Hepatocyte (in vitro differentiated cells): Measurements from ENCODE around the gene BPIFB6. TPM values are rescaled to one million over a fixed set of nuclear protein-coding genes. Genes with fewer than 3 reads are reported as not detected.

Source experiments
- DNase-seq: peaks from one replicate; pipeline ENCODE4 v3.0.0-alpha.2; 2016; ENCODE audit warnings: low spot score
- H2AFZ ChIP-seq: fragments of 200-600 bp; sonication (generic); 2 replicates; pipeline ENCODE4 v1.6.0; 2016; ENCODE audit warnings: antibody characterized with exemption, mild to moderate bottlenecking
- H3K27ac ChIP-seq: fragments of 200-600 bp; sonication (generic); 2 replicates; pipeline ENCODE4 v1.5.1; 2016; ENCODE audit warnings: mild to moderate bottlenecking
- H3K27me3 ChIP-seq: fragments of 200-600 bp; sonication (generic); 2 replicates; pipeline ENCODE4 v1.6.1; 2016
- H3K36me3 ChIP-seq: fragments of 200-600 bp; sonication (generic); replicated peaks from 2 replicates; pipeline ENCODE4 v1.5.1; 2016; ENCODE audit warnings: low read depth; ENCODE audit not compliant: insufficient read depth
- H3K4me1 ChIP-seq: fragments of 200-600 bp; sonication (generic); 2 replicates; pipeline ENCODE4 v1.5.1; 2016; ENCODE audit warnings: mild to moderate bottlenecking, moderate library complexity; ENCODE audit not compliant: insufficient read depth
- H3K4me2 ChIP-seq: fragments of 200-600 bp; sonication (generic); 2 replicates; pipeline ENCODE4 v1.6.0; 2016
- H3K4me3 ChIP-seq: fragments of 200-600 bp; sonication (generic); 2 replicates; pipeline ENCODE4 v1.5.1; 2016; ENCODE audit warnings: mild to moderate bottlenecking
- H3K79me2 ChIP-seq: fragments of 200-600 bp; sonication (generic); 2 replicates; pipeline ENCODE4 v1.6.0; 2017; ENCODE audit warnings: mild to moderate bottlenecking
- H3K9me2 ChIP-seq: fragments of 200-600 bp; sonication (generic); replicated peaks from 2 replicates; pipeline ENCODE4 v1.6.0; 2017; ENCODE audit warnings: mild to moderate bottlenecking; ENCODE audit not compliant: insufficient read depth
- H3K9me3 ChIP-seq: fragments of 200-600 bp; sonication (generic); 2 replicates; pipeline ENCODE4 v1.5.1; 2016; ENCODE audit warnings: low read depth, mild to moderate bottlenecking
- H4K20me1 ChIP-seq: fragments of 200-600 bp; sonication (generic); 2 replicates; pipeline ENCODE4 v1.6.0; 2016; ENCODE audit warnings: mild to moderate bottlenecking; ENCODE audit not compliant: insufficient read depth, poor library complexity, severe bottlenecking
- EZH2 ChIP-seq: fragments of 200-600 bp; sonication (generic); IDR thresholded peaks from 2 replicates; pipeline ENCODE4 v1.6.1; 2016; ENCODE audit warnings: antibody characterized with exemption, mild to moderate bottlenecking, borderline replicate concordance
- EZH2phosphoT487 ChIP-seq: fragments of 200-600 bp; sonication (generic); IDR thresholded peaks from one replicate; pipeline ENCODE4 v1.6.1; 2018; ENCODE audit warnings: antibody characterized with exemption, mild to moderate bottlenecking, low read depth, moderate library complexity; ENCODE audit not compliant: unreplicated experiment, severe bottlenecking
- WGBS: methylation state at CpG from one replicate; pipeline ENCODE4 v1.1.6; 2016; ENCODE audit warnings: low lambda C conversion rate; ENCODE audit errors: missing lambda C conversion rate; 5-methylcytosine and 5-hydroxymethylcytosine counted together
- polyA plus RNA-seq: library from polyadenylated mRNA; unstranded; fragments of >200 nt; fragmentation: Nextera tagmentation; extraction: Ambion mirVana; gene quantifications from 2 replicates; pipeline ENCODE4 v1.2.1, GENCODE V29; 2016
- total RNA-seq: library from RNA; depleted of rRNA; stranded (reverse); fragments of >200 nt; gene quantifications from 2 replicates; pipeline ENCODE4 v1.2.3, GENCODE V29; 2014
- TF ChIP-seq, protein P1 (sequence below): fragments of 200-600 bp; sonication (generic); IDR thresholded peaks from 2 replicates; pipeline ENCODE4 v1.5.1; 2016; ENCODE audit warnings: antibody characterized with exemption, mild to moderate bottlenecking; ENCODE audit not compliant: poor library complexity

BPIFB6 gene, protein sequence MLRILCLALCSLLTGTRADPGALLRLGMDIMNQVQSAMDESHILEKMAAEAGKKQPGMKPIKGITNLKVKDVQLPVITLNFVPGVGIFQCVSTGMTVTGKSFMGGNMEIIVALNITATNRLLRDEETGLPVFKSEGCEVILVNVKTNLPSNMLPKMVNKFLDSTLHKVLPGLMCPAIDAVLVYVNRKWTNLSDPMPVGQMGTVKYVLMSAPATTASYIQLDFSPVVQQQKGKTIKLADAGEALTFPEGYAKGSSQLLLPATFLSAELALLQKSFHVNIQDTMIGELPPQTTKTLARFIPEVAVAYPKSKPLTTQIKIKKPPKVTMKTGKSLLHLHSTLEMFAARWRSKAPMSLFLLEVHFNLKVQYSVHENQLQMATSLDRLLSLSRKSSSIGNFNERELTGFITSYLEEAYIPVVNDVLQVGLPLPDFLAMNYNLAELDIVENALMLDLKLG
- total RNA-seq, result not detected in 2 replicates
- not detected in 2 replicates for polyA plus RNA-seq

DNA sequence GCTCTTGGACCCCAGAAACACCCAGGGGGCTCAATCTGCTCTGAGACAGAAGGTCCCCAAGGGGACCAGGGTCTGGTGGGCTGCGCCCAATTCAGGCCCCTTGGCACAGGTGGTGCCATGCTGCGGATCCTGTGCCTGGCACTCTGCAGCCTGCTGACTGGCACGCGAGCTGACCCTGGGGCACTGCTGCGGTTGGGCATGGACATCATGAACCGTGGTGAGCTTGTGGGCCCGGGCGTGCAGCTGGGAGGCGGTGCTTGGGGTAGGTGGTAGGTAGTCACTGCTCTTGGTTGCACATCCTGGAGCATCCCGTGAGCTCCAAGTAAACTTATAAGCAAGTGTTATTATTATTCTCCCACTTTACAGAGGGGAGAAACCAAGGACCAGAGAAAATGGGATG is at the start of gene BPIFB6:
TSS of gene BPIFB6 (plus strand) at position 118 of the 400 bp plus-strand sequence. CDS start at position 118, 0 bp downstream.
- no peak within 1 kb of the TSS for H3K4me3 ChIP-seq
- H4K20me1 ChIP-seq, result no peaks in the 10 kb centered on the region
- TF ChIP-seq, protein P1, sequence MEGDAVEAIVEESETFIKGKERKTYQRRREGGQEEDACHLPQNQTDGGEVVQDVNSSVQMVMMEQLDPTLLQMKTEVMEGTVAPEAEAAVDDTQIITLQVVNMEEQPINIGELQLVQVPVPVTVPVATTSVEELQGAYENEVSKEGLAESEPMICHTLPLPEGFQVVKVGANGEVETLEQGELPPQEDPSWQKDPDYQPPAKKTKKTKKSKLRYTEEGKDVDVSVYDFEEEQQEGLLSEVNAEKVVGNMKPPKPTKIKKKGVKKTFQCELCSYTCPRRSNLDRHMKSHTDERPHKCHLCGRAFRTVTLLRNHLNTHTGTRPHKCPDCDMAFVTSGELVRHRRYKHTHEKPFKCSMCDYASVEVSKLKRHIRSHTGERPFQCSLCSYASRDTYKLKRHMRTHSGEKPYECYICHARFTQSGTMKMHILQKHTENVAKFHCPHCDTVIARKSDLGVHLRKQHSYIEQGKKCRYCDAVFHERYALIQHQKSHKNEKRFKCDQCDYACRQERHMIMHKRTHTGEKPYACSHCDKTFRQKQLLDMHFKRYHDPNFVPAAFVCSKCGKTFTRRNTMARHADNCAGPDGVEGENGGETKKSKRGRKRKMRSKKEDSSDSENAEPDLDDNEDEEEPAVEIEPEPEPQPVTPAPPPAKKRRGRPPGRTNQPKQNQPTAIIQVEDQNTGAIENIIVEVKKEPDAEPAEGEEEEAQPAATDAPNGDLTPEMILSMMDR, result no peak
- no peak for TF ChIP-seq EZH2
- no peak for TF ChIP-seq EZH2phosphoT487
- H2AFZ ChIP-seq, result no peak within 1 kb of the TSS
- no peak within 1 kb of the TSS for H3K4me2 ChIP-seq
- H3K79me2 ChIP-seq, result no peaks in the 10 kb centered on the region
- H3K9me3 ChIP-seq, result no peaks in the 10 kb centered on the region
- no peak within 1 kb of the TSS for H3K27ac ChIP-seq
- H3K4me1 ChIP-seq, result no peaks in the 10 kb centered on the region
- no peaks in the 10 kb centered on the region for H3K9me2 ChIP-seq
- H3K27me3 ChIP-seq, result peaks cover 24% of the 10 kb centered on the region
- no peaks in the 10 kb centered on the region for H3K36me3 ChIP-seq
- no peak for DNase-seq
- 94% methylated on average over 10 of the region's 10 CpGs for WGBS

- no peak overlapping the region for H3K4me3 ChIP-seq
- H3K4me1 ChIP-seq, result peaks cover 12% of the 10 kb centered on the region
- no peak overlapping the region for H2AFZ ChIP-seq
- no peaks in the 10 kb centered on the region for H3K79me2 ChIP-seq
- H4K20me1 ChIP-seq, result no peaks in the 10 kb centered on the region
- H3K36me3 ChIP-seq, result no peaks in the 10 kb centered on the region
- H3K27ac ChIP-seq, result no peak overlapping the region
- H3K27me3 ChIP-seq, result no peaks in the 10 kb centered on the region
- 76% methylated on average over 10 of the region's 10 CpGs for WGBS
- TF ChIP-seq, protein P1, result no peak
- TF ChIP-seq EZH2, result no peak
- TF ChIP-seq EZH2phosphoT487, result no peak
- DNase-seq, result peak; percentile 53
- no peak overlapping the region for H3K4me2 ChIP-seq
- H3K9me2 ChIP-seq, result no peaks in the 10 kb centered on the region
- H3K9me3 ChIP-seq, result no peaks in the 10 kb centered on the region
These were observed 48.6 kb upstream of the BPIFB6 start for GRCh38 chr20:32982617-32983458.

DNA sequence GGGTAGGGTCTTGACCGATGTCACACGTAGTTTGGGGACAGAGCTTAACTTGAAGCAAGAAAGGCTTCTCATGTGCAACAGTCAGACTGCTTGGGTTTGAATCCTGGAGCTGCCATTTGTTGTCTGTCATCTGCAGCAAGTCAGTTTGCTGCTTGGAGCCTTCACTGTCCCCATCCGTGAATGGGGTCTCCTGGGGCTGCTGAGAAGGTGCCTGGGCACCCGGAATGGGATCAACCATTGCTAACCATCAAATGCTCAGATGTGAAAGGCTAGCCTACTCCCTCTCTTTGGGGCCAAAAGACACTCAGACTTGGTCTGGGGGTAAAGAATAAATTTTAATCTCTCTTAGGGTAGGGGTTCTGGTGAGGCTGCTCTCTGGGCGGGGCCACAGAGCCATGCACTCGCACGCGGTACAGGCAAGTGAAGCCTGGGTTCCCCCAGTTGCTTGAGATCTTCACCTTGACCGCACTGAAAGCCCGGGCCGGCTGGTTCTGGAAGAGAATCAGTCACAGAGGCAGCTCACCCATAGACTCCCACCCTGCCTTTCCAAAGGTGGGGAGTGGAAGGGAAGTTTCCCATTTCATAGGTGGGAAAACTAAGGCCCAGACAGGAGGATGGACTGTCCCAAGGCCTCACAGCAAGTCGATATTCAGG is 47.9 kb upstream of the BPIFB6 start:
- Histone ChIP-seq H3K36me3 (no peaks in the 10 kb centered on the region), H3K27ac (no peak overlapping the region), H3K79me2 (no peaks in the 10 kb centered on the region), H3K4me2 (no peak overlapping the region), H3K9me2 (no peaks in the 10 kb centered on the region), H3K4me3 (no peak overlapping the region), H3K9me3 (no peaks in the 10 kb centered on the region), H3K4me1 (peaks cover 12% of the 10 kb centered on the region), H3K27me3 (no peaks in the 10 kb centered on the region), H4K20me1 (no peaks in the 10 kb centered on the region), H2AFZ (no peak overlapping the region)
- 89% methylated on average over 12 of the region's 12 CpGs for WGBS
- DNase-seq, result no peak
- TF ChIP-seq, protein P1, result no peak
